ENCODE measurements around the gene SRP68. TPM values are rescaled to one million over a fixed set of nuclear protein-coding genes. Genes with fewer than 3 reads are reported as not detected.

SRP68 gene
- total and polyA plus RNA-seq, 9 of the 15 experiments (the other 6 are each of a cell fraction or from before 2014, with no cell fraction given), result 29.4 to 92.6 (median 36.2) TPM

GRCh38 chr17:76032073-76032779 is 40.1 kb downstream of the SRP68 start:
- no peaks in the 10 kb centered on the region for H3K27me3 ChIP-seq (ENCODE audit: control insufficient read depth in 2 of 2, insufficient read depth in 2 of 2, low read length in 2 of 2)
- no peaks in the 10 kb centered on the region for H3K36me3 ChIP-seq (ENCODE audit: control insufficient read depth, insufficient read depth, low read length)
- no peak overlapping the region for H3K27ac ChIP-seq (ENCODE audit: extremely low read depth, low read depth, low read length)
- DNase-seq (ENCODE audit: extremely low read depth in 1 of 4, low spot score in 3 of 4) (no peak), FAIRE-seq (no peak), ATAC-seq (no peak)
- TF ChIP-seq, protein P1, sequence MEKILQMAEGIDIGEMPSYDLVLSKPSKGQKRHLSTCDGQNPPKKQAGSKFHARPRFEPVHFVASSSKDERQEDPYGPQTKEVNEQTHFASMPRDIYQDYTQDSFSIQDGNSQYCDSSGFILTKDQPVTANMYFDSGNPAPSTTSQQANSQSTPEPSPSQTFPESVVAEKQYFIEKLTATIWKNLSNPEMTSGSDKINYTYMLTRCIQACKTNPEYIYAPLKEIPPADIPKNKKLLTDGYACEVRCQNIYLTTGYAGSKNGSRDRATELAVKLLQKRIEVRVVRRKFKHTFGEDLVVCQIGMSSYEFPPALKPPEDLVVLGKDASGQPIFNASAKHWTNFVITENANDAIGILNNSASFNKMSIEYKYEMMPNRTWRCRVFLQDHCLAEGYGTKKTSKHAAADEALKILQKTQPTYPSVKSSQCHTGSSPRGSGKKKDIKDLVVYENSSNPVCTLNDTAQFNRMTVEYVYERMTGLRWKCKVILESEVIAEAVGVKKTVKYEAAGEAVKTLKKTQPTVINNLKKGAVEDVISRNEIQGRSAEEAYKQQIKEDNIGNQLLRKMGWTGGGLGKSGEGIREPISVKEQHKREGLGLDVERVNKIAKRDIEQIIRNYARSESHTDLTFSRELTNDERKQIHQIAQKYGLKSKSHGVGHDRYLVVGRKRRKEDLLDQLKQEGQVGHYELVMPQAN (IDR thresholded peaks at IDR 0.05; ENCODE audit: borderline replicate concordance), result no peak
- TF ChIP-seq, protein P2, sequence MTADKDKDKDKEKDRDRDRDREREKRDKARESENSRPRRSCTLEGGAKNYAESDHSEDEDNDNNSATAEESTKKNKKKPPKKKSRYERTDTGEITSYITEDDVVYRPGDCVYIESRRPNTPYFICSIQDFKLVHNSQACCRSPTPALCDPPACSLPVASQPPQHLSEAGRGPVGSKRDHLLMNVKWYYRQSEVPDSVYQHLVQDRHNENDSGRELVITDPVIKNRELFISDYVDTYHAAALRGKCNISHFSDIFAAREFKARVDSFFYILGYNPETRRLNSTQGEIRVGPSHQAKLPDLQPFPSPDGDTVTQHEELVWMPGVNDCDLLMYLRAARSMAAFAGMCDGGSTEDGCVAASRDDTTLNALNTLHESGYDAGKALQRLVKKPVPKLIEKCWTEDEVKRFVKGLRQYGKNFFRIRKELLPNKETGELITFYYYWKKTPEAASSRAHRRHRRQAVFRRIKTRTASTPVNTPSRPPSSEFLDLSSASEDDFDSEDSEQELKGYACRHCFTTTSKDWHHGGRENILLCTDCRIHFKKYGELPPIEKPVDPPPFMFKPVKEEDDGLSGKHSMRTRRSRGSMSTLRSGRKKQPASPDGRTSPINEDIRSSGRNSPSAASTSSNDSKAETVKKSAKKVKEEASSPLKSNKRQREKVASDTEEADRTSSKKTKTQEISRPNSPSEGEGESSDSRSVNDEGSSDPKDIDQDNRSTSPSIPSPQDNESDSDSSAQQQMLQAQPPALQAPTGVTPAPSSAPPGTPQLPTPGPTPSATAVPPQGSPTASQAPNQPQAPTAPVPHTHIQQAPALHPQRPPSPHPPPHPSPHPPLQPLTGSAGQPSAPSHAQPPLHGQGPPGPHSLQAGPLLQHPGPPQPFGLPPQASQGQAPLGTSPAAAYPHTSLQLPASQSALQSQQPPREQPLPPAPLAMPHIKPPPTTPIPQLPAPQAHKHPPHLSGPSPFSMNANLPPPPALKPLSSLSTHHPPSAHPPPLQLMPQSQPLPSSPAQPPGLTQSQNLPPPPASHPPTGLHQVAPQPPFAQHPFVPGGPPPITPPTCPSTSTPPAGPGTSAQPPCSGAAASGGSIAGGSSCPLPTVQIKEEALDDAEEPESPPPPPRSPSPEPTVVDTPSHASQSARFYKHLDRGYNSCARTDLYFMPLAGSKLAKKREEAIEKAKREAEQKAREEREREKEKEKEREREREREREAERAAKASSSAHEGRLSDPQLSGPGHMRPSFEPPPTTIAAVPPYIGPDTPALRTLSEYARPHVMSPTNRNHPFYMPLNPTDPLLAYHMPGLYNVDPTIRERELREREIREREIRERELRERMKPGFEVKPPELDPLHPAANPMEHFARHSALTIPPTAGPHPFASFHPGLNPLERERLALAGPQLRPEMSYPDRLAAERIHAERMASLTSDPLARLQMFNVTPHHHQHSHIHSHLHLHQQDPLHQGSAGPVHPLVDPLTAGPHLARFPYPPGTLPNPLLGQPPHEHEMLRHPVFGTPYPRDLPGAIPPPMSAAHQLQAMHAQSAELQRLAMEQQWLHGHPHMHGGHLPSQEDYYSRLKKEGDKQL (CRISPR knock-in tag; IDR thresholded peaks at IDR 0.05; ENCODE audit: borderline replicate concordance), result no peak
- TF ChIP-seq, protein P3, sequence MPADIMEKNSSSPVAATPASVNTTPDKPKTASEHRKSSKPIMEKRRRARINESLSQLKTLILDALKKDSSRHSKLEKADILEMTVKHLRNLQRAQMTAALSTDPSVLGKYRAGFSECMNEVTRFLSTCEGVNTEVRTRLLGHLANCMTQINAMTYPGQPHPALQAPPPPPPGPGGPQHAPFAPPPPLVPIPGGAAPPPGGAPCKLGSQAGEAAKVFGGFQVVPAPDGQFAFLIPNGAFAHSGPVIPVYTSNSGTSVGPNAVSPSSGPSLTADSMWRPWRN (IDR thresholded peaks at IDR 0.05; ENCODE audit: low read depth), result no peak
- TF ChIP-seq KDM2B (CRISPR knock-in tag; IDR thresholded peaks at IDR 0.05) (no peak), ZNF57 (CRISPR knock-in tag; IDR thresholded peaks at IDR 0.05) (no peak), FOXJ3 (CRISPR knock-in tag; IDR thresholded peaks at IDR 0.05) (no peak), ZNF217 (CRISPR knock-in tag; IDR thresholded peaks at IDR 0.05) (no peak), ILF3 (IDR thresholded peaks at IDR 0.05; ENCODE audit: borderline replicate concordance) (no peak), BCOR (IDR thresholded peaks at IDR 0.05) (no peak)
- POLR2A ChIA-PET, result interaction anchor here (0.6 to 0.8 kb wide), 3 partner anchors 38 to 1016 kb away, joined by 3 to 4 read pairs (median 4); no protein-coding TSS in a partner anchor
- no peak overlapping the region for H2AFZ ChIP-seq (ENCODE audit: low read depth, low read length)
- CTCF ChIA-PET (ENCODE audit: low intra/inter-chr PET ratio), result no interaction called here
- H3K4me2 ChIP-seq (ENCODE audit: insufficient read depth, low read length), result no peak overlapping the region
- WGBS (ENCODE audit: insufficient coverage, low coverage, missing lambda C conversion rate), result 78% methylated on average over 17 of the region's 20 CpGs
- no peaks in the 10 kb centered on the region for H3K79me2 ChIP-seq (ENCODE audit: control insufficient read depth, insufficient read depth, low read length)
- H3K4me3 ChIP-seq, result no peak overlapping the region
- intact Hi-C loops (cut with micrococcal nuclease) (no loop called here), in situ Hi-C loops (cut with MboI) (no loop called here)
- no TSS peak for BruUV-seq (replicated peaks)
- H3K9ac ChIP-seq (ENCODE audit: insufficient read depth in 1 of 2, low read depth in 2 of 2, low read length in 2 of 2), result peak overlapping the region in 1 of 2 experiments; percentile 35; a peak in 2 of 4 replicates
- peaks cover 8 to 23% of the 10 kb centered on the region in 2 experiments for H3K4me1 ChIP-seq (replicated peaks in 1 of 2; ENCODE audit: control insufficient read depth in 2 of 2, insufficient read depth in 2 of 2, low read length in 2 of 2)
- no peaks in the 10 kb centered on the region for H3K9me1 ChIP-seq (ENCODE audit: control insufficient read depth, insufficient read depth, low read length)
- no peaks in the 10 kb centered on the region for H3K9me3 ChIP-seq (replicated peaks; ENCODE audit: control insufficient read depth, insufficient read depth, low read depth, low read length)
- H4K20me1 ChIP-seq (replicated peaks; ENCODE audit: control insufficient read depth, insufficient read depth, low read length), result no peaks in the 10 kb centered on the region
